Bronchial epithelial cell (primary cell): ENCODE results near the gene MMP21. TPM values are rescaled to one million over a fixed set of nuclear protein-coding genes. Genes with fewer than 3 reads are reported as not detected.

Source experiments
- DNase-seq: peaks from one replicate; pipeline ENCODE4 v3.0.0-alpha.2; 2010; ENCODE audit warnings: low read depth
- FAIRE-seq: peaks from 2 replicates; lab custom pipeline; 2011; peaks lifted over from hg19 to GRCh38; lab: Jason Lieb, UNC
- H3K27me3 ChIP-seq: 2 replicates; pipeline ENCODE4 v1.5.1; 2011; ENCODE audit warnings: low read length; ENCODE audit not compliant: control insufficient read depth, insufficient read depth
- H3K36me3 ChIP-seq: 2 replicates; pipeline ENCODE4 v1.5.1; 2011; ENCODE audit warnings: low read length; ENCODE audit not compliant: control insufficient read depth, insufficient read depth
- H3K4me3 ChIP-seq: 2 replicates; pipeline ENCODE4 v1.5.1; 2011; ENCODE audit warnings: mild to moderate bottlenecking, low read depth, low read length, control low read depth
- CTCF ChIP-seq: IDR thresholded peaks from 2 replicates; pipeline ENCODE4 v1.5.1; 2011; ENCODE audit warnings: mild to moderate bottlenecking, moderate library complexity, low read length, control low read depth, inconsistent platforms; ENCODE audit not compliant: insufficient read depth, severe bottlenecking
- total RNA-seq: library from RNA; depleted of rRNA; stranded (reverse); fragments of >200 nt; gene quantifications from 2 replicates; pipeline ENCODE4 v1.2.1, GENCODE V29; 2014

Gene MMP21
- total RNA-seq, 1 donor from 2014 or later: not detected

- FAIRE-seq: no peak
These were observed 41.8 kb upstream of the MMP21 start for GRCh38 chr10:125817337-125817946.

GRCh38 chr10:125816548-125816947 is 40.9 kb upstream of the MMP21 start:
- TF ChIP-seq CTCF: no peak
- no peak for FAIRE-seq

More at GRCh38 chr10:125817337-125817946, 41.8 kb upstream of the MMP21 start:
- peaks cover 4% of the 10 kb centered on the region for H3K36me3 ChIP-seq
- no peak for TF ChIP-seq CTCF
- H3K27me3 ChIP-seq: no peaks in the 10 kb centered on the region
- DNase-seq: no peak
- no peak overlapping the region for H3K4me3 ChIP-seq

GRCh38 chr10:125815764-125816163 is 40.1 kb upstream of the MMP21 start:
- H3K4me3 ChIP-seq: no peak overlapping the region
- no peak for TF ChIP-seq CTCF
- peaks cover 4% of the 10 kb centered on the region for H3K36me3 ChIP-seq
- FAIRE-seq: no peak
- no peak for DNase-seq
- no peaks in the 10 kb centered on the region for H3K27me3 ChIP-seq

More at GRCh38 chr10:125816548-125816947, 40.9 kb upstream of the MMP21 start:
- Histone ChIP-seq H3K36me3 (peaks cover 4% of the 10 kb centered on the region), H3K4me3 (no peak overlapping the region), H3K27me3 (no peaks in the 10 kb centered on the region)
- DNase-seq: no peak

GRCh38 chr10:125812128-125812750 is 36.6 kb upstream of the MMP21 start:
- H3K36me3 ChIP-seq: peaks cover 10% of the 10 kb centered on the region
- DNase-seq (no peak), FAIRE-seq (no peak)
- H3K4me3 ChIP-seq: no peak overlapping the region
- TF ChIP-seq CTCF: no peak
- no peaks in the 10 kb centered on the region for H3K27me3 ChIP-seq

- H3K4me3 ChIP-seq: no peak overlapping the region
- FAIRE-seq (no peak), DNase-seq (no peak)
- peaks cover 13% of the 10 kb centered on the region for H3K36me3 ChIP-seq
- no peaks in the 10 kb centered on the region for H3K27me3 ChIP-seq
- TF ChIP-seq CTCF: no peak
These were observed 35.6 kb upstream of the MMP21 start for GRCh38 chr10:125811251-125811650.
